ENCODE results near the gene POLD1. TPM values are rescaled to one million over a fixed set of nuclear protein-coding genes. Genes with fewer than 3 reads are reported as not detected.

The POLD1 gene
- total and polyA plus RNA-seq, 4 donors, result 7.5 to 57.1 (median 8.2) TPM

- no peaks in the 10 kb centered on the region for H3K4me1 ChIP-seq (ENCODE audit: control insufficient read depth in 4 of 4, insufficient read depth in 4 of 4, low read length in 3 of 4)
- H3K4me3 ChIP-seq (ENCODE audit: low read depth in 1 of 3, low read length in 3 of 3), result no peak overlapping the region
- H3K9ac ChIP-seq (ENCODE audit: low read depth in 1 of 2, low read length in 2 of 2), result no peak overlapping the region
- no peaks in the 10 kb centered on the region for H3K9me3 ChIP-seq (ENCODE audit: control insufficient read depth in 4 of 4, low read length in 3 of 4)
- DNase-seq (ENCODE audit: low spot score), result no peak
- H3K27me3 ChIP-seq (ENCODE audit: control insufficient read depth in 4 of 4, insufficient read depth in 4 of 4, low read length in 3 of 4), result peaks cover 0 to 3% (median 0%) of the 10 kb centered on the region in 4 donors
- TF ChIP-seq NR2F2 (IDR thresholded peaks at IDR 0.05) (no peak), JUND (IDR thresholded peaks at IDR 0.05) (no peak), REST (IDR thresholded peaks at IDR 0.05) (no peak), CTCF (IDR thresholded peaks at IDR 0.05; ENCODE audit: low read depth, low read length, missing input control) (no peak), SP1 (IDR thresholded peaks at IDR 0.05) (no peak), RAD21 (IDR thresholded peaks at IDR 0.05) (no peak), FOXA2 (IDR thresholded peaks at IDR 0.05) (no peak), RXRA (IDR thresholded peaks at IDR 0.05) (no peak)
- 12% methylated on average over 8 of the region's 8 CpGs for WGBS
- H3K27ac ChIP-seq (ENCODE audit: low read depth in 1 of 2, low read length in 2 of 2), result no peak overlapping the region
- no peaks in the 10 kb centered on the region for H3K36me3 ChIP-seq (ENCODE audit: control insufficient read depth in 4 of 4, insufficient read depth in 3 of 4, low read depth in 1 of 4, low read length in 3 of 4)
Measured at GRCh38 chr19:50419580-50420035, 35.5 kb downstream of the POLD1 start.

GRCh38 chr19:50420127-50420526 lies 36.0 kb downstream of the POLD1 start:
- no peak for TF ChIP-seq GABPA (IDR thresholded peaks at IDR 0.05 in 1 of 2, conservative IDR thresholded peaks at IDR 0.05 in 1 of 2)
- no peak for TF ChIP-seq SP1 (IDR thresholded peaks at IDR 0.05)
- no peak for TF ChIP-seq JUND (IDR thresholded peaks at IDR 0.05)
- TF ChIP-seq RXRA (IDR thresholded peaks at IDR 0.05), result no peak
- no peak for TF ChIP-seq NR2F2 (IDR thresholded peaks at IDR 0.05)
- no peak for TF ChIP-seq TAF1 (conservative IDR thresholded peaks at IDR 0.05)
- TF ChIP-seq RAD21 (IDR thresholded peaks at IDR 0.05), result no peak
- no peak overlapping the region for H3K4me3 ChIP-seq (ENCODE audit: low read depth in 1 of 3, low read length in 3 of 3)
- no peak overlapping the region for H3K27ac ChIP-seq (ENCODE audit: low read depth in 1 of 2, low read length in 2 of 2)
- no peaks in the 10 kb centered on the region for H3K36me3 ChIP-seq (ENCODE audit: control insufficient read depth in 4 of 4, insufficient read depth in 3 of 4, low read depth in 1 of 4, low read length in 3 of 4)
- peaks cover 0 to 3% (median 0%) of the 10 kb centered on the region in 4 donors for H3K27me3 ChIP-seq (ENCODE audit: control insufficient read depth in 4 of 4, insufficient read depth in 4 of 4, low read length in 3 of 4)
- H3K9ac ChIP-seq (ENCODE audit: low read depth in 1 of 2, low read length in 2 of 2), result no peak overlapping the region
- no peaks in the 10 kb centered on the region for H3K4me1 ChIP-seq (ENCODE audit: control insufficient read depth in 4 of 4, insufficient read depth in 4 of 4, low read length in 3 of 4)
- WGBS, result 35% methylated on average over 3 of the region's 3 CpGs
- no peaks in the 10 kb centered on the region for H3K9me3 ChIP-seq (ENCODE audit: control insufficient read depth in 4 of 4, low read length in 3 of 4)
- DNase-seq (ENCODE audit: low spot score), result no peak

- Histone ChIP-seq H3K27me3 (ENCODE audit: control insufficient read depth in 4 of 4, insufficient read depth in 4 of 4, low read length in 3 of 4) (peaks cover 0 to 3% (median 0%) of the 10 kb centered on the region in 4 donors), H3K9me3 (ENCODE audit: control insufficient read depth in 4 of 4, low read length in 3 of 4) (no peaks in the 10 kb centered on the region), H3K36me3 (ENCODE audit: control insufficient read depth in 4 of 4, insufficient read depth in 3 of 4, low read depth in 1 of 4, low read length in 3 of 4) (no peaks in the 10 kb centered on the region), H3K4me3 (ENCODE audit: low read depth in 1 of 3, low read length in 3 of 3) (no peak overlapping the region), H3K9ac (ENCODE audit: low read depth in 1 of 2, low read length in 2 of 2) (no peak overlapping the region), H3K4me1 (ENCODE audit: control insufficient read depth in 4 of 4, insufficient read depth in 4 of 4, low read length in 3 of 4) (no peaks in the 10 kb centered on the region), H3K27ac (ENCODE audit: low read depth in 1 of 2, low read length in 2 of 2) (no peak overlapping the region)
- 60% methylated on average over 3 of the region's 3 CpGs for WGBS
- no peak for TF ChIP-seq JUND (IDR thresholded peaks at IDR 0.05)
- TF ChIP-seq RXRA (IDR thresholded peaks at IDR 0.05), result no peak
- TF ChIP-seq ATF3 (IDR thresholded peaks at IDR 0.05), result no peak
- TF ChIP-seq FOXA1 (IDR thresholded peaks at IDR 0.05), result no peak
- DNase-seq (ENCODE audit: low spot score), result no peak
Measured at GRCh38 chr19:50420808-50421207, 36.7 kb downstream of the POLD1 start.

Data from liver (tissue), 9 donors.